SK-N-SH (cell line): ENCODE data around the gene ARHGAP26. TPM values are rescaled to one million over a fixed set of nuclear protein-coding genes. Genes with fewer than 3 reads are reported as not detected.

ENCODE experiments used
- CTCF ChIA-PET: fragments of 300-600, 350-600 bp; formaldehyde crosslinking; extraction: SDS; loops from one replicate; lab custom pipeline; 2021; lab: Yijun Ruan, JAX
- POLR2A ChIA-PET: fragments of 350-600 bp; sonication (Branson Sonifier 250); formaldehyde crosslinking; extraction: SDS; loops from one replicate; lab custom pipeline; 2020; ENCODE audit warnings: antibody characterized with exemption, inconsistent platforms; lab: Yijun Ruan, JAX
- DNase-seq: peaks from one replicate; pipeline ENCODE4 v3.0.0; 2012
- H2AFZ ChIP-seq: fragments of 200-600 bp; sonication (generic); 2 replicates; pipeline ENCODE4 v1.8.1; 2016; ENCODE audit warnings: antibody characterized with exemption, mild to moderate bottlenecking, low read depth
- H3F3A ChIP-seq: fragments of 200-600 bp; sonication (generic); replicated peaks from 2 replicates; pipeline ENCODE3; 2016; ENCODE audit warnings: antibody characterized with exemption, mild to moderate bottlenecking; ENCODE audit not compliant: insufficient read depth
- H3K27ac ChIP-seq, 2 experiments: fragments of 200-500 bp in 1 of 2; fragments of 200-600 bp in 1 of 2; sonication (Bioruptor generic) in 1 of 2; sonication (generic), shearing (Covaris generic) in 1 of 2; 2 replicates each; pipeline versions ENCODE4 v1.5.1 to v1.6.1; 2014 to 2016; ENCODE audit warnings: low read depth in 2 of 2, inconsistent platforms in 1 of 2, low read length in 1 of 2, mild to moderate bottlenecking in 1 of 2, mixed read lengths in 1 of 2
- H3K27me3 ChIP-seq: fragments of 200-600 bp; sonication (generic), shearing (Covaris generic); 2 replicates; pipeline ENCODE4 v1.6.1; 2016; ENCODE audit warnings: mixed run types; ENCODE audit not compliant: insufficient read depth
- H3K36me3 ChIP-seq, 2 experiments: fragments of 200-500 bp in 1 of 2; fragments of 200-600 bp in 1 of 2; sonication (Bioruptor generic) in 1 of 2; sonication (generic) in 1 of 2; replicated peaks in 1 of 2; 2 replicates each; pipeline versions ENCODE3 to v1.5.1; 2014 to 2016; ENCODE audit warnings: low read length in 1 of 2, mild to moderate bottlenecking in 1 of 2; ENCODE audit not compliant: insufficient read depth in 2 of 2, control insufficient read depth in 1 of 2
- H3K4me1 ChIP-seq, 2 experiments: fragments of 200-500 bp in 1 of 2; fragments of 200-600 bp in 1 of 2; sonication (Bioruptor generic) in 1 of 2; sonication (generic), shearing (Covaris generic) in 1 of 2; 2 replicates each; pipeline versions ENCODE4 v1.5.1 to v1.6.1; 2014 to 2016; ENCODE audit warnings: low read depth in 1 of 2, low read length in 1 of 2, mixed run types in 1 of 2; ENCODE audit not compliant: insufficient read depth in 2 of 2, control insufficient read depth in 1 of 2
- H3K4me2 ChIP-seq: fragments of 200-600 bp; sonication (generic), shearing (Covaris generic); 2 replicates; pipeline ENCODE4 v1.6.1; 2017; ENCODE audit warnings: mixed run types
- H3K4me3 ChIP-seq, 2 experiments: fragments of 200-500 bp in 1 of 2; fragments of 200-600 bp in 1 of 2; sonication (Bioruptor generic) in 1 of 2; sonication (generic), shearing (Covaris generic) in 1 of 2; 2 replicates each; pipeline versions ENCODE4 v1.5.1 to v1.8.1; 2014 to 2016; ENCODE audit warnings: low read depth in 2 of 2, inconsistent platforms in 1 of 2, low read length in 1 of 2, mild to moderate bottlenecking in 1 of 2, mixed read lengths in 1 of 2, moderate library complexity in 1 of 2
- H3K79me2 ChIP-seq: fragments of 200-600 bp; sonication (generic); 2 replicates; pipeline ENCODE4 v1.8.1; 2017; ENCODE audit warnings: mild to moderate bottlenecking; ENCODE audit not compliant: insufficient read depth
- H3K9ac ChIP-seq: fragments of 200-600 bp; sonication (generic); 2 replicates; pipeline ENCODE4 v1.6.1; 2017; ENCODE audit warnings: mixed run types
- H3K9me2 ChIP-seq: fragments of 200-600 bp; sonication (generic); 2 replicates; pipeline ENCODE4 v1.6.1; 2017; ENCODE audit warnings: mixed run types
- H3K9me3 ChIP-seq: fragments of 200-600 bp; sonication (generic); 2 replicates; pipeline ENCODE4 v1.6.1; 2017; ENCODE audit warnings: mixed run types, mild to moderate bottlenecking, moderate library complexity
- H4K20me1 ChIP-seq: fragments of 200-600 bp; sonication (generic); 2 replicates; pipeline ENCODE4 v1.6.1; 2017; ENCODE audit warnings: mild to moderate bottlenecking, mixed run types; ENCODE audit not compliant: insufficient read depth
- ELF1 ChIP-seq: IDR thresholded peaks from 2 replicates; pipeline ENCODE4 v1.4.0; 2012
- GABPA ChIP-seq: IDR thresholded peaks from 2 replicates; pipeline ENCODE4 v1.4.0; 2012; ENCODE audit warnings: low read depth, mild to moderate bottlenecking
- MEF2A ChIP-seq: IDR thresholded peaks from 2 replicates; pipeline ENCODE4 v1.4.0; 2012; ENCODE audit warnings: low read depth, borderline replicate concordance
- NRF1 ChIP-seq: IDR thresholded peaks from 2 replicates; pipeline ENCODE4 v1.6.1; 2012; ENCODE audit warnings: low read depth, mild to moderate bottlenecking, low read length
- RCOR1 ChIP-seq: fragments of 150-350 bp; IDR thresholded peaks from 2 replicates; pipeline ENCODE4 v1.6.1; 2017; ENCODE audit warnings: antibody characterized with exemption, low read length
- TCF12 ChIP-seq: IDR thresholded peaks from 2 replicates; pipeline ENCODE4 v1.4.0; 2012
- TEAD4 ChIP-seq: IDR thresholded peaks from 2 replicates; pipeline ENCODE4 v1.4.0; 2012; ENCODE audit warnings: mild to moderate bottlenecking, borderline replicate concordance; ENCODE audit not compliant: insufficient read depth
- WGBS: methylation state at CpG from one replicate; pipeline ENCODE4 v1.1.6; 2017; ENCODE audit warnings: low lambda C conversion rate; 5-methylcytosine and 5-hydroxymethylcytosine counted together
- polyA plus RNA-seq, 3 experiments: library from polyadenylated mRNA; depleted of rRNA; stranded (reverse); fragments of >200 nt; gene quantifications; 2 replicates each; pipeline ENCODE4 v1.2.3, GENCODE V29; 2012
- TF ChIP-seq, protein P1 (sequence below): fragments of 150-350 bp; IDR thresholded peaks from 2 replicates; pipeline ENCODE4 v1.6.1; 2016; ENCODE audit warnings: mild to moderate bottlenecking, low read depth, low read length

Gene ARHGAP26
- polyA plus RNA-seq, 1 of the 3 experiments (the other 2 are of a cell fraction): 6.1 TPM

DNA sequence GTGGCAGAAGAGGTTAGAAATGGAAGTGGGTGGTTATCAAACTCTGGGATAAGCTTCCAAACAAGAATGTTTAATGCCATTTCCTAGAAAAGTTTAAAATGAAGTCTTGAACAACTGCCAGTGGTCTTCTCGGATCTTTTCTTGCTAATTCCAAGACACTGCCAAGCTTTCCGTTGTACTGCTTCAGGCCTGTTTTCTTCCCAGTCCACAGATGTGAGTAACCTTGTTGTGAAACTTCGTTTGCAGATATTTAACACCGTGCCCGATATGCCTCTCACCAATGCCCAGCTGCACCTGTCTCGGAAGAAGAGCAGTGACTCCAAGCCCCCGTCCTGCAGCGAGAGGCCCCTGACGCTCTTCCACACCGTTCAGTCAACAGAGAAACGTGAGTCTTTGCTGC, 363.5 kb downstream of the ARHGAP26 start:
- no peak overlapping the region for H3K4me3 ChIP-seq
- peaks cover 7 to 13% of the 10 kb centered on the region in 2 experiments; a peak in 3 of 4 replicates for H3K4me1 ChIP-seq
- H3K9me2 ChIP-seq: no peaks in the 10 kb centered on the region
- no peaks in the 10 kb centered on the region for H3F3A ChIP-seq
- no peaks in the 10 kb centered on the region for H3K9me3 ChIP-seq
- POLR2A ChIA-PET: no interaction called here
- peaks cover 0 to 19% of the 10 kb centered on the region in 2 experiments for H3K36me3 ChIP-seq
- no peak overlapping the region for H3K9ac ChIP-seq
- no peak overlapping the region for H3K27ac ChIP-seq
- no peak overlapping the region for H3K4me2 ChIP-seq
- no peak for DNase-seq
- H2AFZ ChIP-seq: no peak overlapping the region
- TF ChIP-seq MEF2A (no peak), ELF1 (no peak), NRF1 (no peak)
- TF ChIP-seq, all 33 proteins: peak for 0
- 98% methylated on average over 11 of the region's 11 CpGs for WGBS
- no peaks in the 10 kb centered on the region for H3K79me2 ChIP-seq
- CTCF ChIA-PET: interaction anchor here (1.2 to 1.7 kb wide), 2 partner anchors 15 to 28 kb away, joined by 3 to 4 read pairs; no protein-coding TSS in a partner anchor
- H4K20me1 ChIP-seq: no peaks in the 10 kb centered on the region
- H3K27me3 ChIP-seq: no peaks in the 10 kb centered on the region

- no peak overlapping the region for H3K9ac ChIP-seq
- no peaks in the 10 kb centered on the region for H3F3A ChIP-seq
- no peak overlapping the region for H3K4me2 ChIP-seq
- H3K36me3 ChIP-seq: peaks cover 0 to 19% of the 10 kb centered on the region in 2 experiments
- no peak overlapping the region for H3K4me3 ChIP-seq
- H3K9me3 ChIP-seq: no peaks in the 10 kb centered on the region
- TF ChIP-seq ELF1: no peak
- 76% methylated on average over 3 of the region's 3 CpGs for WGBS
- H3K9me2 ChIP-seq: no peaks in the 10 kb centered on the region
- no peak overlapping the region for H2AFZ ChIP-seq
- no peak overlapping the region for H3K27ac ChIP-seq
- POLR2A ChIA-PET: no interaction called here
- H3K79me2 ChIP-seq: no peaks in the 10 kb centered on the region
- no peaks in the 10 kb centered on the region for H4K20me1 ChIP-seq
- peaks cover 7 to 13% of the 10 kb centered on the region in 2 experiments; a peak in 3 of 4 replicates for H3K4me1 ChIP-seq
- no peak for DNase-seq
- CTCF ChIA-PET: no interaction called here
- no peaks in the 10 kb centered on the region for H3K27me3 ChIP-seq
Observed at GRCh38 chr5:143134269-143134668, 364.1 kb downstream of the ARHGAP26 start.

DNA sequence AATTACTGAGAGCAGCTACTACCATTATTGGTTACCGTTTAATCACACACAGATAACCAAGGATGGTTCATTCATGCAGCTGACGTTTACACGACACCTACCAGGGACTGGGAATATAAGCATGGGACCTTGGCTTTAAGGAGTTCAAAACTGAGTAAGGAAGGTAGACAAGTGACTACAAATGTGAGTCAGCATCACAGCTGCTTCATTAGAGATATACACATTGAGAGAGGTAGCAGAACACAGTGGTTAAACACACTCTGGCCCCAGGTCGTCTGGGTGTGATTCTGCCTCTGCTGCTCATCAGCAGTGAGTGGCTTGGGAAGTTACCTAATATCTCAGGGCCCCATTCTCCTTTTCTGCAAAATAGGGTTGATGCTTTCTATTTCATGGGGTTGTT, 364.7 kb downstream of the ARHGAP26 start:
- WGBS: 85% methylated on average over 4 of the region's 4 CpGs
- no peak overlapping the region for H3K27ac ChIP-seq

More for the DNA sequence above, 364.7 kb downstream of the ARHGAP26 start:
- Histone ChIP-seq H4K20me1 (no peaks in the 10 kb centered on the region), H3K9me2 (no peaks in the 10 kb centered on the region), H3K9ac (no peak overlapping the region), H3K27me3 (no peaks in the 10 kb centered on the region), H3K4me1 (peaks cover 7 to 12% of the 10 kb centered on the region in 2 experiments; a peak in 3 of 4 replicates), H3K4me3 (no peak overlapping the region), H3K4me2 (no peak overlapping the region), H3K79me2 (no peaks in the 10 kb centered on the region), H3K36me3 (peaks cover 0 to 23% of the 10 kb centered on the region in 2 experiments), H3K9me3 (no peaks in the 10 kb centered on the region)
- POLR2A ChIA-PET: no interaction called here
- no peak for TF ChIP-seq RCOR1
- no peak for TF ChIP-seq GABPA
- TF ChIP-seq, protein P1, sequence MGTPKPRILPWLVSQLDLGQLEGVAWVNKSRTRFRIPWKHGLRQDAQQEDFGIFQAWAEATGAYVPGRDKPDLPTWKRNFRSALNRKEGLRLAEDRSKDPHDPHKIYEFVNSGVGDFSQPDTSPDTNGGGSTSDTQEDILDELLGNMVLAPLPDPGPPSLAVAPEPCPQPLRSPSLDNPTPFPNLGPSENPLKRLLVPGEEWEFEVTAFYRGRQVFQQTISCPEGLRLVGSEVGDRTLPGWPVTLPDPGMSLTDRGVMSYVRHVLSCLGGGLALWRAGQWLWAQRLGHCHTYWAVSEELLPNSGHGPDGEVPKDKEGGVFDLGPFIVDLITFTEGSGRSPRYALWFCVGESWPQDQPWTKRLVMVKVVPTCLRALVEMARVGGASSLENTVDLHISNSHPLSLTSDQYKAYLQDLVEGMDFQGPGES: no peak
- no peak for TF ChIP-seq TCF12
- no peak for TF ChIP-seq TEAD4
- TF ChIP-seq, all 33 proteins: peak for 0
- no peak for DNase-seq
- CTCF ChIA-PET: no interaction called here
- Histone ChIP-seq H2AFZ (no peak overlapping the region), H3F3A (no peaks in the 10 kb centered on the region)
